Measurements from ENCODE around the gene SPINT2.

Gene SPINT2

DNA sequence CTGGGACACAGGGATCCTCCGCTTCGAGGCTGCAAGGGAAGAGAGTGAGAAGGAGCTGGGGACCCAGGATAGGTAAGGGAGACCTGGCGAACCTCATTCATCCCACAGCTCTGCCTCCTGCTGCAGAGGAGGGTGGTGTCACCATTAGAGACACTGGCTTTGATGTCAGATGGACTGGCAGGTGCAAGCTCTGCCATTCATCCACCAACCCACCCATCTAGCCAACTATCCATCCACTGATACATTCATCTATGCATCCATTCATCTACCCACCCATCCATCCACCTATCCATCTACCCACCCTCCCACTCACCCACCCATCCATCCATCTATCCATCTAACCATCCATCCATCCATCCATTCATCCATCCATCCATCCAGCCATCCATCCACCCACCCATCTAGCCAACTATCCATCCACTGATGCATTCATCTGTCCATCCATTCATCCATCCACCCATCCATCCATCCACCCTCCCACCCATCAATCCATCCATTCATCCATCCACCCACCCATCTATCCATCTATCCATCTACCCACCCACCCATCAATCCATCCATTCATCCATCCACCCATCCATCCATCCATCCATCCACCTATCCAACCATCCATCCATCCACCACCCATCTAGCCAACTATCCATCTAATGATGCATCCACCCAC is 45.4 kb downstream of the SPINT2 start (continued):
- TF ChIP-seq, protein P1, sequence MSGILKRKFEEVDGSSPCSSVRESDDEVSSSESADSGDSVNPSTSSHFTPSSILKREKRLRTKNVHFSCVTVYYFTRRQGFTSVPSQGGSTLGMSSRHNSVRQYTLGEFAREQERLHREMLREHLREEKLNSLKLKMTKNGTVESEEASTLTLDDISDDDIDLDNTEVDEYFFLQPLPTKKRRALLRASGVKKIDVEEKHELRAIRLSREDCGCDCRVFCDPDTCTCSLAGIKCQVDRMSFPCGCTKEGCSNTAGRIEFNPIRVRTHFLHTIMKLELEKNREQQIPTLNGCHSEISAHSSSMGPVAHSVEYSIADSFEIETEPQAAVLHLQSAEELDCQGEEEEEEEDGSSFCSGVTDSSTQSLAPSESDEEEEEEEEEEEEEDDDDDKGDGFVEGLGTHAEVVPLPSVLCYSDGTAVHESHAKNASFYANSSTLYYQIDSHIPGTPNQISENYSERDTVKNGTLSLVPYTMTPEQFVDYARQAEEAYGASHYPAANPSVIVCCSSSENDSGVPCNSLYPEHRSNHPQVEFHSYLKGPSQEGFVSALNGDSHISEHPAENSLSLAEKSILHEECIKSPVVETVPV (CRISPR knock-in tag; IDR thresholded peaks at IDR 0.05), result no peak
- TF ChIP-seq ZNF8 (CRISPR knock-in tag; IDR thresholded peaks at IDR 0.05), result no peak
- no peak for TF ChIP-seq ZFP3 (CRISPR knock-in tag; IDR thresholded peaks at IDR 0.05)

DNA sequence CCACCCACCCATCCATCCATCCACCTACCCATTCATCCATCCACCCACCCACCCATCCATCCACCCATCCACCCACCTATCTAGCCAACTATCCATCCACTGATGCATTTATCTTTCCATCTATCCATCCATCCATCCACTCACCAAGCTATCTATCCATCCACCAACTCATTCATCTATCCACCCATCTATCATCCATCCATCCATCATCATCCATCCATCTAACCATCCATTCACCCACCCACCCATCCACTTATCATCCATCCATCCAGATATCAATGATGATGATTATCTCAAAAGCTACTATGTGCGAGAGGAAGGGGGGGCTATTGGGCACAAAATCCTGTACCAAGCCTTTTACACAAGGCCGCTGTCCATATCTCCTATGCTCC is 45.9 kb downstream of the SPINT2 start:
- TF ChIP-seq, protein P2, sequence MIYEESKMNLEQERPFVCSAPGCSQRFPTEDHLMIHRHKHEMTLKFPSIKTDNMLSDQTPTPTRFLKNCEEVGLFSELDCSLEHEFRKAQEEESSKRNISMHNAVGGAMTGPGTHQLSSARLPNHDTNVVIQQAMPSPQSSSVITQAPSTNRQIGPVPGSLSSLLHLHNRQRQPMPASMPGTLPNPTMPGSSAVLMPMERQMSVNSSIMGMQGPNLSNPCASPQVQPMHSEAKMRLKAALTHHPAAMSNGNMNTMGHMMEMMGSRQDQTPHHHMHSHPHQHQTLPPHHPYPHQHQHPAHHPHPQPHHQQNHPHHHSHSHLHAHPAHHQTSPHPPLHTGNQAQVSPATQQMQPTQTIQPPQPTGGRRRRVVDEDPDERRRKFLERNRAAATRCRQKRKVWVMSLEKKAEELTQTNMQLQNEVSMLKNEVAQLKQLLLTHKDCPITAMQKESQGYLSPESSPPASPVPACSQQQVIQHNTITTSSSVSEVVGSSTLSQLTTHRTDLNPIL (CRISPR knock-in tag; IDR thresholded peaks at IDR 0.05; ENCODE audit: low read depth), result no peak
- TF ChIP-seq TCF4 (CRISPR knock-in tag; IDR thresholded peaks at IDR 0.05; ENCODE audit: borderline replicate concordance) (no peak), ZNF8 (CRISPR knock-in tag; IDR thresholded peaks at IDR 0.05) (no peak), BACH2 (CRISPR knock-in tag; IDR thresholded peaks at IDR 0.05; ENCODE audit: borderline replicate concordance) (no peak), ARNTL (CRISPR knock-in tag; IDR thresholded peaks at IDR 0.05; ENCODE audit: borderline replicate concordance, low read depth) (no peak)
- ATAC-seq, result no peak

DNA sequence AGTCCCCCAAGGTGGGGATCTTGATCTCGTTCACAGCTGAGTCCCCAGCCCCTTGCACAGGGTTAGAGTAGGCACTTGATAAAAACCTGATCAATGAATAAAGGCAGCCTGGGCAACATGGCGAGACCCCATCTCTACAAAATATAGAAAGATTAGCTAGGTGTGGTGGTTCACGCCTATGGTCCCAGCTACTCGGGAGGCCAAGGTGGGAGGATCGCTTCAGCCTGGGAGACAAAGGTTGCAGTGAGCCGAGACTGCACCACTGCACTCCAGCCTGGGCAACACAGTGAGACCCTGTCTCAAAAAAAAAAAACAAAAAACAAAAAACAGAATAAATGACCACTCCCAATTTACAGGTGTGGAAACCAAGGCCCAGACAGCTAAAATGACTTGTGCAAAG is 46.6 kb downstream of the SPINT2 start:
- TF ChIP-seq GLIS3 (CRISPR knock-in tag; IDR thresholded peaks at IDR 0.05) (no peak), OSR1 (CRISPR knock-in tag; IDR thresholded peaks at IDR 0.05) (no peak), ZFP3 (CRISPR knock-in tag; IDR thresholded peaks at IDR 0.05) (no peak), ISL1 (CRISPR knock-in tag; IDR thresholded peaks at IDR 0.05) (no peak), ESRRG (CRISPR knock-in tag; IDR thresholded peaks at IDR 0.05) (no peak), CSDC2 (CRISPR knock-in tag; IDR thresholded peaks at IDR 0.05) (no peak), ZNF70 (CRISPR knock-in tag; IDR thresholded peaks at IDR 0.05) (no peak)
- TF ChIP-seq, protein P2 (CRISPR knock-in tag; IDR thresholded peaks at IDR 0.05; ENCODE audit: low read depth), result no peak
- TF ChIP-seq, protein P3, sequence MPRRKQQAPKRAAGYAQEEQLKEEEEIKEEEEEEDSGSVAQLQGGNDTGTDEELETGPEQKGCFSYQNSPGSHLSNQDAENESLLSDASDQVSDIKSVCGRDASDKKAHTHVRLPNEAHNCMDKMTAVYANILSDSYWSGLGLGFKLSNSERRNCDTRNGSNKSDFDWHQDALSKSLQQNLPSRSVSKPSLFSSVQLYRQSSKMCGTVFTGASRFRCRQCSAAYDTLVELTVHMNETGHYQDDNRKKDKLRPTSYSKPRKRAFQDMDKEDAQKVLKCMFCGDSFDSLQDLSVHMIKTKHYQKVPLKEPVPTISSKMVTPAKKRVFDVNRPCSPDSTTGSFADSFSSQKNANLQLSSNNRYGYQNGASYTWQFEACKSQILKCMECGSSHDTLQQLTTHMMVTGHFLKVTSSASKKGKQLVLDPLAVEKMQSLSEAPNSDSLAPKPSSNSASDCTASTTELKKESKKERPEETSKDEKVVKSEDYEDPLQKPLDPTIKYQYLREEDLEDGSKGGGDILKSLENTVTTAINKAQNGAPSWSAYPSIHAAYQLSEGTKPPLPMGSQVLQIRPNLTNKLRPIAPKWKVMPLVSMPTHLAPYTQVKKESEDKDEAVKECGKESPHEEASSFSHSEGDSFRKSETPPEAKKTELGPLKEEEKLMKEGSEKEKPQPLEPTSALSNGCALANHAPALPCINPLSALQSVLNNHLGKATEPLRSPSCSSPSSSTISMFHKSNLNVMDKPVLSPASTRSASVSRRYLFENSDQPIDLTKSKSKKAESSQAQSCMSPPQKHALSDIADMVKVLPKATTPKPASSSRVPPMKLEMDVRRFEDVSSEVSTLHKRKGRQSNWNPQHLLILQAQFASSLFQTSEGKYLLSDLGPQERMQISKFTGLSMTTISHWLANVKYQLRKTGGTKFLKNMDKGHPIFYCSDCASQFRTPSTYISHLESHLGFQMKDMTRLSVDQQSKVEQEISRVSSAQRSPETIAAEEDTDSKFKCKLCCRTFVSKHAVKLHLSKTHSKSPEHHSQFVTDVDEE (CRISPR knock-in tag; IDR thresholded peaks at IDR 0.05), result no peak
- TF ChIP-seq, protein P4, sequence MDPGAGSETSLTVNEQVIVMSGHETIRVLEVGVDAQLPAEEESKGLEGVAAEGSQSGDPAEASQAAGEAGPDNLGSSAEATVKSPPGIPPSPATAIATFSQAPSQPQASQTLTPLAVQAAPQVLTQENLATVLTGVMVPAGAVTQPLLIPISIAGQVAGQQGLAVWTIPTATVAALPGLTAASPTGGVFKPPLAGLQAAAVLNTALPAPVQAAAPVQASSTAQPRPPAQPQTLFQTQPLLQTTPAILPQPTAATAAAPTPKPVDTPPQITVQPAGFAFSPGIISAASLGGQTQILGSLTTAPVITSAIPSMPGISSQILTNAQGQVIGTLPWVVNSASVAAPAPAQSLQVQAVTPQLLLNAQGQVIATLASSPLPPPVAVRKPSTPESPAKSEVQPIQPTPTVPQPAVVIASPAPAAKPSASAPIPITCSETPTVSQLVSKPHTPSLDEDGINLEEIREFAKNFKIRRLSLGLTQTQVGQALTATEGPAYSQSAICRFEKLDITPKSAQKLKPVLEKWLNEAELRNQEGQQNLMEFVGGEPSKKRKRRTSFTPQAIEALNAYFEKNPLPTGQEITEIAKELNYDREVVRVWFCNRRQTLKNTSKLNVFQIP (CRISPR knock-in tag; IDR thresholded peaks at IDR 0.05; ENCODE audit: borderline replicate concordance, low read depth), result no peak
- TF ChIP-seq, protein P5, sequence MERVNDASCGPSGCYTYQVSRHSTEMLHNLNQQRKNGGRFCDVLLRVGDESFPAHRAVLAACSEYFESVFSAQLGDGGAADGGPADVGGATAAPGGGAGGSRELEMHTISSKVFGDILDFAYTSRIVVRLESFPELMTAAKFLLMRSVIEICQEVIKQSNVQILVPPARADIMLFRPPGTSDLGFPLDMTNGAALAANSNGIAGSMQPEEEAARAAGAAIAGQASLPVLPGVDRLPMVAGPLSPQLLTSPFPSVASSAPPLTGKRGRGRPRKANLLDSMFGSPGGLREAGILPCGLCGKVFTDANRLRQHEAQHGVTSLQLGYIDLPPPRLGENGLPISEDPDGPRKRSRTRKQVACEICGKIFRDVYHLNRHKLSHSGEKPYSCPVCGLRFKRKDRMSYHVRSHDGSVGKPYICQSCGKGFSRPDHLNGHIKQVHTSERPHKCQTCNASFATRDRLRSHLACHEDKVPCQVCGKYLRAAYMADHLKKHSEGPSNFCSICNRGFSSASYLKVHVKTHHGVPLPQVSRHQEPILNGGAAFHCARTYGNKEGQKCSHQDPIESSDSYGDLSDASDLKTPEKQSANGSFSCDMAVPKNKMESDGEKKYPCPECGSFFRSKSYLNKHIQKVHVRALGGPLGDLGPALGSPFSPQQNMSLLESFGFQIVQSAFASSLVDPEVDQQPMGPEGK (CRISPR knock-in tag; IDR thresholded peaks at IDR 0.05; ENCODE audit: borderline replicate concordance), result no peak
- ATAC-seq, result no peak

Measured in SK-N-SH treated with all-trans-retinoic acid at 6 μM for 48 hours (cell line).